Natural killer cell (primary cell): ENCODE results near the gene ATP5F1D. TPM values are rescaled to one million over a fixed set of nuclear protein-coding genes. Genes with fewer than 3 reads are reported as not detected.

ENCODE experiments used
- ATAC-seq, 3 donors: fragments of 150-1000 bp in 2 of 3; fragments of 200-7000 bp in 1 of 3; cut with Tn5 transposase; 1 replicate in 1 of 3; 2 replicates in 2 of 3; pipeline ENCODE4 v1.10.0; 2021; ENCODE audit warnings: mild to moderate bottlenecking in 2 of 3, moderate library complexity in 2 of 3
- DNase-seq, 2 donors: peaks; one replicate each; pipeline versions ENCODE4 v3.0.0 to v3.0.0-alpha.2; 2013 to 2021; ENCODE audit warnings: mixed read lengths in 1 of 2
- H3K27ac ChIP-seq: one replicate; pipeline ENCODE4 v1.5.1; 2013; ENCODE audit warnings: mild to moderate bottlenecking, low read length
- H3K27me3 ChIP-seq: one replicate; pipeline ENCODE4 v1.6.1; 2013; ENCODE audit warnings: low read length; ENCODE audit not compliant: control insufficient read depth, insufficient read depth
- H3K36me3 ChIP-seq: one replicate; pipeline ENCODE4 v1.6.1; 2013; ENCODE audit warnings: low read length; ENCODE audit not compliant: control insufficient read depth, insufficient read depth
- H3K4me1 ChIP-seq: one replicate; pipeline ENCODE4 v1.6.1; 2013; ENCODE audit warnings: low read length; ENCODE audit not compliant: control insufficient read depth, insufficient read depth
- H3K4me3 ChIP-seq: one replicate; pipeline ENCODE4 v1.5.1; 2013; ENCODE audit warnings: low read length
- H3K9me3 ChIP-seq: one replicate; pipeline ENCODE4 v1.6.1; 2013; ENCODE audit warnings: low read length; ENCODE audit not compliant: control insufficient read depth, insufficient read depth
- H3K27ac Mint-ChIP-seq, 2 donors: one replicate each; pipeline ENCODE4 v1.8.0; 2022; ENCODE audit warnings: mild to moderate bottlenecking in 2 of 2, mixed read lengths in 2 of 2, moderate library complexity in 1 of 2
- H3K27me3 Mint-ChIP-seq, 2 donors: one replicate each; pipeline ENCODE4 v1.8.0; 2022; ENCODE audit warnings: low read depth in 2 of 2, mixed read lengths in 2 of 2
- H3K36me3 Mint-ChIP-seq: one replicate; pipeline ENCODE4 v1.8.0; 2022; ENCODE audit warnings: mixed read lengths
- H3K4me1 Mint-ChIP-seq, 2 donors: one replicate each; pipeline ENCODE4 v1.8.0; 2022; ENCODE audit warnings: mixed read lengths in 2 of 2
- H3K4me3 Mint-ChIP-seq: one replicate; pipeline ENCODE4 v1.8.0; 2022; ENCODE audit warnings: mild to moderate bottlenecking, moderate library complexity, mixed read lengths
- H3K9me3 Mint-ChIP-seq, 2 donors: one replicate each; pipeline ENCODE4 v1.8.0; 2022; ENCODE audit warnings: mixed read lengths in 2 of 2
- CTCF ChIP-seq: fragments of 200-600 bp; IDR thresholded peaks from one replicate; pipeline ENCODE4 v1.8.0; 2022; ENCODE audit warnings: antibody characterized with exemption
- WGBS: methylation state at CpG from one replicate; pipeline ENCODE4 v1.1.7; 2013; ENCODE audit warnings: missing lambda C conversion rate; ENCODE audit not compliant: insufficient coverage; 5-methylcytosine and 5-hydroxymethylcytosine counted together
- intact Hi-C: fragments of 100-400 bp; cut with micrococcal nuclease; formaldehyde crosslinking; loops from one replicate; pipeline ENCODE4 v1.14.2; 2022
- total RNA-seq, 4 donors: library from RNA; stranded (reverse); fragments of 120-200 nt in 1 of 4; gene quantifications; one replicate each; pipeline versions ENCODE4 v1.2.3 to v1.2.4, GENCODE V29; 2013 to 2022

The ATP5F1D gene
- total RNA-seq, 3 donors from 2014 or later (not counting 1 experiment from before 2014, with no cell fraction given), result 88.6 to 119 (median 104) TPM

GRCh38 chr19:1251330-1252220, 10.0 kb downstream of the ATP5F1D start:
- Mint-ChIP-seq H3K4me1 (peaks cover 0 to 28% of the 10 kb centered on the region in 2 donors), H3K4me3 (peak overlapping the region; percentile 95), H3K9me3 (no peaks in the 10 kb centered on the region), H3K36me3 (no peaks in the 10 kb centered on the region), H3K27ac (peak overlapping the region; percentile 93 to 97), H3K27me3 (no peaks in the 10 kb centered on the region)
- intact Hi-C loops, result loop anchor here (1.0 kb wide), 1 partner anchor 8 kb away; no protein-coding TSS in a partner anchor
- Histone ChIP-seq H3K9me3 (no peaks in the 10 kb centered on the region), H3K27ac (peak overlapping the region; percentile 99), H3K4me1 (peaks cover 58% of the 10 kb centered on the region), H3K36me3 (peaks cover 34% of the 10 kb centered on the region), H3K27me3 (no peaks in the 10 kb centered on the region), H3K4me3 (peak overlapping the region; percentile 82)
- WGBS, result under 1% methylated on average over 38 of the region's 41 CpGs
- DNase-seq, result peak; percentile 69 to 83
- peak; percentile 0 to 1 (median 0) for ATAC-seq
- TF ChIP-seq CTCF, result no peak

GRCh38 chr19:1252221-1252820, 10.8 kb downstream of the ATP5F1D start:
- peaks cover 65% of the 10 kb centered on the region for H3K4me1 ChIP-seq
- intact Hi-C loops, result no loop called here
- no peaks in the 10 kb centered on the region for H3K9me3 Mint-ChIP-seq

GRCh38 chr19:1252821-1253513, 11.4 kb downstream of the ATP5F1D start:
- no peaks in the 10 kb centered on the region for H3K36me3 Mint-ChIP-seq
- no peaks in the 10 kb centered on the region for H3K9me3 Mint-ChIP-seq
- no peaks in the 10 kb centered on the region for H3K27me3 Mint-ChIP-seq
- 0% methylated on average over 19 of the region's 26 CpGs for WGBS
- Histone ChIP-seq H3K4me3 (peak overlapping the region; percentile 82), H3K27me3 (no peaks in the 10 kb centered on the region), H3K36me3 (peaks cover 47% of the 10 kb centered on the region), H3K4me1 (peaks cover 65% of the 10 kb centered on the region), H3K9me3 (no peaks in the 10 kb centered on the region), H3K27ac (peak overlapping the region; percentile 99)
- no peak for TF ChIP-seq CTCF
- intact Hi-C loops, result no loop called here
- peak overlapping the region; percentile 93 to 97 for H3K27ac Mint-ChIP-seq
- peaks cover 6 to 36% of the 10 kb centered on the region in 2 donors for H3K4me1 Mint-ChIP-seq
- DNase-seq, result peak; percentile 74 to 90
- ATAC-seq, result peak; percentile 9 to 15 (median 13)
- H3K4me3 Mint-ChIP-seq, result peak overlapping the region; percentile 86

More at GRCh38 chr19:1252221-1252820, 10.8 kb downstream of the ATP5F1D start:
- no peaks in the 10 kb centered on the region for H3K36me3 Mint-ChIP-seq
- Histone ChIP-seq H3K27ac (peak overlapping the region; percentile 99), H3K9me3 (no peaks in the 10 kb centered on the region), H3K36me3 (peaks cover 41% of the 10 kb centered on the region), H3K27me3 (no peaks in the 10 kb centered on the region), H3K4me3 (peak overlapping the region; percentile 82)
- no peak for TF ChIP-seq CTCF
- peaks cover 0 to 30% of the 10 kb centered on the region in 2 donors for H3K4me1 Mint-ChIP-seq
- DNase-seq (peak in 1 of 2 donors; percentile 86), ATAC-seq (peak; percentile 9 to 41 (median 18))
- peak overlapping the region; percentile 93 to 97 for H3K27ac Mint-ChIP-seq
- WGBS, result under 1% methylated on average over 19 of the region's 30 CpGs
- no peaks in the 10 kb centered on the region for H3K27me3 Mint-ChIP-seq
- peak overlapping the region; percentile 95 for H3K4me3 Mint-ChIP-seq
